Type B pancreatic cell (in vitro differentiated cells): ENCODE data around the gene MYO18B. TPM values are rescaled to one million over a fixed set of nuclear protein-coding genes. Genes with fewer than 3 reads are reported as not detected.

Experiments
- DNase-seq: peaks from one replicate; pipeline ENCODE4 v3.0.0; 2021; ENCODE audit warnings: mixed read lengths; ENCODE audit not compliant: unreplicated experiment; ENCODE audit errors: extremely low spot score
- H3K27ac Mint-ChIP-seq: 2 replicates; pipeline ENCODE4 v1.8.0; 2021; ENCODE audit warnings: mild to moderate bottlenecking, mixed read lengths
- H3K27me3 Mint-ChIP-seq: 2 replicates; pipeline ENCODE4 v1.8.0; 2021; ENCODE audit warnings: mixed read lengths
- H3K36me3 Mint-ChIP-seq: 2 replicates; pipeline ENCODE4 v1.8.0; 2021; ENCODE audit warnings: mixed read lengths
- H3K4me1 Mint-ChIP-seq: one replicate; pipeline ENCODE4 v1.8.0; 2021; ENCODE audit warnings: mixed read lengths; ENCODE audit not compliant: unreplicated experiment
- H3K4me3 Mint-ChIP-seq: 2 replicates; pipeline ENCODE4 v1.8.0; 2021; ENCODE audit warnings: mild to moderate bottlenecking, mixed read lengths
- H3K9me3 Mint-ChIP-seq: 2 replicates; pipeline ENCODE4 v1.8.0; 2021; ENCODE audit warnings: mixed read lengths
- CTCF ChIP-seq: fragments of 200-600 bp; sonication (generic); conservative IDR thresholded peaks from 2 replicates; pipeline ENCODE4 v1.5.0; 2021; ENCODE audit warnings: antibody characterized with exemption, mild to moderate bottlenecking
- long read RNA-seq: library from polyadenylated mRNA; unstranded; transcript quantifications from one replicate; pipeline ENCODE4 v2.0.0, GENCODE V29; 2020
- total RNA-seq: library from RNA; stranded (reverse); gene quantifications from 2 replicates; pipeline ENCODE4 v1.2.1, GENCODE V29; 2021; ENCODE audit warnings: low replicate concordance

Gene MYO18B
- 0.10 and 0.62 TPM in 2 replicates for total RNA-seq
- long read RNA-seq, partial matches to known transcripts, result 1 of 4 reads
- long read RNA-seq, other reads (novel, unspliced or antisense), result 3 of 4 reads

- Mint-ChIP-seq H3K27ac (no peak within 1 kb of the TSS), H3K4me3 (no peak within 1 kb of the TSS), H3K27me3 (peaks cover 8% of the 10 kb centered on the region), H3K4me1 (no peaks in the 10 kb centered on the region), H3K9me3 (no peaks in the 10 kb centered on the region), H3K36me3 (no peaks in the 10 kb centered on the region)
- DNase-seq, result no peak
- TF ChIP-seq CTCF, result no peak
These were observed at the start of gene MYO18B for GRCh38 chr22:25741692-25742626. MYO18B (plus strand) TSS chr22:25742188; CDS start chr22:25761093, 18,905 bp downstream.

- DNase-seq, result no peak
- TF ChIP-seq CTCF, result no peak
- Mint-ChIP-seq H3K36me3 (peaks cover 4% of the 10 kb centered on the region), H3K4me3 (no peak overlapping the region), H3K9me3 (no peaks in the 10 kb centered on the region), H3K4me1 (peaks cover 29% of the 10 kb centered on the region), H3K27me3 (no peaks in the 10 kb centered on the region), H3K27ac (no peak overlapping the region)
These were observed 49.4 kb upstream of the MYO18B start for GRCh38 chr22:25692397-25693267.

GRCh38 chr22:25693268-25693565 is 48.8 kb upstream of the MYO18B start:
- peaks cover 30% of the 10 kb centered on the region for H3K4me1 Mint-ChIP-seq
- H3K27me3 Mint-ChIP-seq, result no peaks in the 10 kb centered on the region
- H3K9me3 Mint-ChIP-seq, result no peaks in the 10 kb centered on the region
- no peak for TF ChIP-seq CTCF
- DNase-seq, result no peak
- H3K27ac Mint-ChIP-seq, result no peak overlapping the region
- H3K4me3 Mint-ChIP-seq, result no peak overlapping the region
- H3K36me3 Mint-ChIP-seq, result peaks cover 4% of the 10 kb centered on the region

GRCh38 chr22:25694196-25694907 is 47.6 kb upstream of the MYO18B start:
- Mint-ChIP-seq H3K9me3 (no peaks in the 10 kb centered on the region), H3K4me3 (no peak overlapping the region), H3K27me3 (no peaks in the 10 kb centered on the region), H3K4me1 (peaks cover 34% of the 10 kb centered on the region), H3K36me3 (peaks cover 7% of the 10 kb centered on the region), H3K27ac (no peak overlapping the region)
- no peak for DNase-seq
- no peak for TF ChIP-seq CTCF

- no peak overlapping the region for H3K27ac Mint-ChIP-seq
- no peak overlapping the region for H3K4me3 Mint-ChIP-seq
- peaks cover 7% of the 10 kb centered on the region for H3K36me3 Mint-ChIP-seq
- H3K4me1 Mint-ChIP-seq, result peaks cover 36% of the 10 kb centered on the region
- no peak for DNase-seq
- no peaks in the 10 kb centered on the region for H3K9me3 Mint-ChIP-seq
- no peaks in the 10 kb centered on the region for H3K27me3 Mint-ChIP-seq
- TF ChIP-seq CTCF, result no peak
These were observed 46.8 kb upstream of the MYO18B start for GRCh38 chr22:25695146-25695545.
